ENCODE results near the gene CCDC27. TPM values are rescaled to one million over a fixed set of nuclear protein-coding genes. Genes with fewer than 3 reads are reported as not detected.
A peak's percentile ranks its signal among the peaks of the same experiment; 100 is the strongest.

The CCDC27 gene
- total RNA-seq, 1 donor from 2014 or later: not detected

DNA sequence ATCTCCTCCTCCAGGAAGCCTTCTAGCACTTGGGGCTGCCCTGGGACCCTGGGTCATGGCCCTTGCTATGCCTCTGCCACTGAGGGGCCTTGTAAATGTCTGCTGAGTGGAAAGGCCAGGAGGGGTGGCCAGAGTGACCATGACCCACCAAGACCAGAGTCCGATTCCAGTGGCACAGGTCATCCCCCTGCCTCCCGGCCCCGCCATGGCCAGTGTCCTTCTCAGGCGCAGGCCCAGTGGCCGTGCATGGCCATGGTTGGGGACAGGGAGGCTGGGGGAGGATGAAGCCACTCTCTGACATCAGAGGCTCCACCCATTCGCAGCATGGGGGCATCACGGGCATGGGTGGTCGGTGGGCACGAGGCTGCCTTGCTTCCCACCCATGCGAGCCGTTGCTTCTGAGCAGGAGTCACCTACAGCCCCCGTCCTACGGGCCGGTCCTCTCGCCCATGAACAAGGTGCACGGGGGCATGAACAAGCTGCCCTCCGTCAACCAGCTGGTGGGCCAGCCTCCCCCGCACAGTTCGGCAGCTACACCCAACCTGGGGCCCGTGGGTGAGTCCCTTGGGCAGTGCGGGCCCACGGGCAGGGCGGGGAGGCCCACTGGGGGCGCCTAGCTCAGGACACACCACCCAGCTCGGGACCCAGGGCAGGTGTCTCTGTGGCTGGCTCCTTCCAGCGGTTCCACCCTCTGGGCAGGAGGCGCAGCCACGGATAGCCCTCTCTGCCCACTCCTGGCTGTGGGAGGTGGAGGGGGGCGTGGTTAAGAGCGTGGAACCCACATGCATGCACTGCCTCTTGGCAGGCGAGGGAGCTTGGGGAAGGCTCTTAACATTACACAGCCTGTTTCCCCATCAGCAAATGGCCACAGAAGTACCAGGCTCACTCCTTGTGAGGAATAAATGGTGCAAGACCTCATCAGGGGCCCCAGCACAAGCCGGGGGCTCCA, 22.4 kb upstream of the CCDC27 start:
- no peak overlapping the region for H3K4me3 ChIP-seq (ENCODE audit: low read length in 3 of 3)
- peaks cover 24 to 47% (median 25%) of the 10 kb centered on the region in 3 donors for H3K27me3 ChIP-seq (ENCODE audit: control insufficient read depth in 3 of 3, insufficient read depth in 3 of 3, low read length in 3 of 3)
- H3K4me1 ChIP-seq (ENCODE audit: control insufficient read depth in 3 of 3, insufficient read depth in 3 of 3, low read length in 3 of 3): peaks cover 12 to 21% (median 19%) of the 10 kb centered on the region in 3 donors
- H3K27ac ChIP-seq (ENCODE audit: low read depth, low read length): no peak overlapping the region
- no peak overlapping the region for H3K9ac ChIP-seq (ENCODE audit: low read depth in 1 of 3, low read length in 3 of 3)
- H3K9me3 ChIP-seq (ENCODE audit: control insufficient read depth in 3 of 3, low read length in 3 of 3): no peaks in the 10 kb centered on the region
- peaks cover 0 to 3% (median under 1%) of the 10 kb centered on the region in 3 donors for H3K36me3 ChIP-seq (ENCODE audit: control insufficient read depth in 3 of 3, insufficient read depth in 3 of 3, low read length in 3 of 3)

DNA sequence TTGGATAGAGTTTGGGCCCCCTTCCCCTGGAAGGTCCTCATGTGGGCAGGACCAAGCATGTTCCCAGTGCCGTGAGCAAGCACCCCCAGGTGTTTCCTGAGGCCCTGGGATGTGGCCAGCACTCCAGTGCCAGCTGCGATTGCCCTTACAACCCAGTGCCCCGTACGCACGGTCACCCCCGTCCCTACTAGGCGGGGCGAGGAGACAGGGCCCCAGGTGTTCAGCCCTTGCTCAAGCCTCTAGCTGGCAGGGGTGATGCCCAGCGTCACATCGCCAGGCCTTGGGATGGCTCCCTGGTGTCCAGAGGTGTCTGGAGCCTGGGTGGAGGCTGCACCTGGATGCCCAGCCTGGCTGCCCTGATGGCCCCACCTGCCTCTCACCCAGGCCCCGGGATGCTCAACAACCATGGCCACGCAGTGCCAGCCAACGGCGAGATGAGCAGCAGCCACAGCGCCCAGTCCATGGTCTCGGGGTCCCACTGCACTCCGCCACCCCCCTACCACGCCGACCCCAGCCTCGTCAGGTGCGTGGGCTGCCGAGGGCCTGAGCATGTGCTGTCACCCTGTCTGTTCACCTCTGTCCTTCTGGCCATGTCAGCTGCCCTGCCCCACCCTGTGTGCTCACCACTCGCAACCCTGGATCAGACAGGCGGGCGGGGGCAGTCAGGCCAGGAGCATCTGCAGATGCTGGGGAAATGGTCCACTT, 21.6 kb upstream of the CCDC27 start:
- H3K36me3 ChIP-seq (ENCODE audit: control insufficient read depth in 3 of 3, insufficient read depth in 3 of 3, low read length in 3 of 3): peaks cover 1 to 3% (median 2%) of the 10 kb centered on the region in 3 donors
- H3K27ac ChIP-seq (ENCODE audit: low read depth, low read length): no peak overlapping the region
- H3K27me3 ChIP-seq (ENCODE audit: control insufficient read depth in 3 of 3, insufficient read depth in 3 of 3, low read length in 3 of 3): peaks cover 22 to 47% (median 25%) of the 10 kb centered on the region in 3 donors
- H3K4me3 ChIP-seq (ENCODE audit: low read length in 3 of 3): no peak overlapping the region
- peaks cover 16 to 26% (median 19%) of the 10 kb centered on the region in 3 donors for H3K4me1 ChIP-seq (ENCODE audit: control insufficient read depth in 3 of 3, insufficient read depth in 3 of 3, low read length in 3 of 3)
- H3K9ac ChIP-seq (ENCODE audit: low read depth in 1 of 3, low read length in 3 of 3): peak overlapping the region in 1 of 3 donors; percentile 16
- no peaks in the 10 kb centered on the region for H3K9me3 ChIP-seq (ENCODE audit: control insufficient read depth in 3 of 3, low read length in 3 of 3)

GRCh38 chr1:3731583-3732433, 20.4 kb upstream of the CCDC27 start:
- Histone ChIP-seq H3K9ac (ENCODE audit: low read depth in 1 of 3, low read length in 3 of 3) (peak overlapping the region in 1 of 3 donors; percentile 45), H3K27me3 (ENCODE audit: control insufficient read depth in 3 of 3, insufficient read depth in 3 of 3, low read length in 3 of 3) (peaks cover 20 to 41% (median 25%) of the 10 kb centered on the region in 3 donors), H3K4me3 (ENCODE audit: low read length in 3 of 3) (peak overlapping the region in 2 of 3 donors; percentile 20 to 35), H3K9me3 (ENCODE audit: control insufficient read depth in 3 of 3, low read length in 3 of 3) (no peaks in the 10 kb centered on the region), H3K36me3 (ENCODE audit: control insufficient read depth in 3 of 3, insufficient read depth in 3 of 3, low read length in 3 of 3) (peaks cover 8 to 10% (median 9%) of the 10 kb centered on the region in 3 donors), H3K27ac (ENCODE audit: low read depth, low read length) (no peak overlapping the region), H3K4me1 (ENCODE audit: control insufficient read depth in 3 of 3, insufficient read depth in 3 of 3, low read length in 3 of 3) (peaks cover 16 to 32% (median 19%) of the 10 kb centered on the region in 3 donors)

DNA sequence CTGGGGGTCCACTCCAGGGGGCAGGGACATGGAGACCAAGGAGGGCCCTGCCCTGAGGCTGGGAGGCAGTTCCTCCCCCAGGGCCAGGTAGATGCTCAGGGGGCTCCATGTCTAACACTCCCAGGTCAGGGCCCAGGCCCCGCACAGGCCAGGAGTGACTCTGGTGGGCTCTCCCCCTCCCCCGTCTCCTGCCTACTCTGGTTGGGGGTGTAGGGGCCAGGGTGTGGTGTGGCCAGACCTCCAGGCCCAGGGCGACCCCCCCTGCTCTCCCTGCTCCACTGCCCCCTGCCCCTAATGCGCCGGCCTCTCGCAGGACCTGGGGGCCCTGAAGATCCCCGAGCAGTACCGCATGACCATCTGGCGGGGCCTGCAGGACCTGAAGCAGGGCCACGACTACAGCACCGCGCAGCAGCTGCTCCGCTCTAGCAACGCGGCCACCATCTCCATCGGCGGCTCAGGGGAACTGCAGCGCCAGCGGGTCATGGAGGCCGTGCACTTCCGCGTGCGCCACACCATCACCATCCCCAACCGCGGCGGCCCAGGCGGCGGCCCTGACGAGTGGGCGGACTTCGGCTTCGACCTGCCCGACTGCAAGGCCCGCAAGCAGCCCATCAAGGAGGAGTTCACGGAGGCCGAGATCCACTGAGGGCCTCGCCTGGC, 19.7 kb upstream of the CCDC27 start:
- Histone ChIP-seq H3K36me3 (ENCODE audit: control insufficient read depth in 3 of 3, insufficient read depth in 3 of 3, low read length in 3 of 3) (peaks cover 12 to 16% (median 14%) of the 10 kb centered on the region in 3 donors), H3K4me1 (ENCODE audit: control insufficient read depth in 3 of 3, insufficient read depth in 3 of 3, low read length in 3 of 3) (peaks cover 16 to 32% (median 19%) of the 10 kb centered on the region in 3 donors), H3K9me3 (ENCODE audit: control insufficient read depth in 3 of 3, low read length in 3 of 3) (no peaks in the 10 kb centered on the region), H3K9ac (ENCODE audit: low read depth in 1 of 3, low read length in 3 of 3) (no peak overlapping the region), H3K4me3 (ENCODE audit: low read length in 3 of 3) (no peak overlapping the region), H3K27me3 (ENCODE audit: control insufficient read depth in 3 of 3, insufficient read depth in 3 of 3, low read length in 3 of 3) (peaks cover 14 to 34% (median 21%) of the 10 kb centered on the region in 3 donors), H3K27ac (ENCODE audit: low read depth, low read length) (no peak overlapping the region)

GRCh38 chr1:3733094-3733882, 19.0 kb upstream of the CCDC27 start:
- Histone ChIP-seq H3K9me3 (ENCODE audit: control insufficient read depth in 3 of 3, low read length in 3 of 3) (no peaks in the 10 kb centered on the region), H3K36me3 (ENCODE audit: control insufficient read depth in 3 of 3, insufficient read depth in 3 of 3, low read length in 3 of 3) (peaks cover 18 to 22% (median 21%) of the 10 kb centered on the region in 3 donors), H3K27me3 (ENCODE audit: control insufficient read depth in 3 of 3, insufficient read depth in 3 of 3, low read length in 3 of 3) (peaks cover 7 to 27% (median 16%) of the 10 kb centered on the region in 3 donors), H3K9ac (ENCODE audit: low read depth in 1 of 3, low read length in 3 of 3) (no peak overlapping the region), H3K4me1 (ENCODE audit: control insufficient read depth in 3 of 3, insufficient read depth in 3 of 3, low read length in 3 of 3) (peaks cover 16 to 32% (median 19%) of the 10 kb centered on the region in 3 donors), H3K4me3 (ENCODE audit: low read length in 3 of 3) (no peak overlapping the region), H3K27ac (ENCODE audit: low read depth, low read length) (no peak overlapping the region)

DNA sequence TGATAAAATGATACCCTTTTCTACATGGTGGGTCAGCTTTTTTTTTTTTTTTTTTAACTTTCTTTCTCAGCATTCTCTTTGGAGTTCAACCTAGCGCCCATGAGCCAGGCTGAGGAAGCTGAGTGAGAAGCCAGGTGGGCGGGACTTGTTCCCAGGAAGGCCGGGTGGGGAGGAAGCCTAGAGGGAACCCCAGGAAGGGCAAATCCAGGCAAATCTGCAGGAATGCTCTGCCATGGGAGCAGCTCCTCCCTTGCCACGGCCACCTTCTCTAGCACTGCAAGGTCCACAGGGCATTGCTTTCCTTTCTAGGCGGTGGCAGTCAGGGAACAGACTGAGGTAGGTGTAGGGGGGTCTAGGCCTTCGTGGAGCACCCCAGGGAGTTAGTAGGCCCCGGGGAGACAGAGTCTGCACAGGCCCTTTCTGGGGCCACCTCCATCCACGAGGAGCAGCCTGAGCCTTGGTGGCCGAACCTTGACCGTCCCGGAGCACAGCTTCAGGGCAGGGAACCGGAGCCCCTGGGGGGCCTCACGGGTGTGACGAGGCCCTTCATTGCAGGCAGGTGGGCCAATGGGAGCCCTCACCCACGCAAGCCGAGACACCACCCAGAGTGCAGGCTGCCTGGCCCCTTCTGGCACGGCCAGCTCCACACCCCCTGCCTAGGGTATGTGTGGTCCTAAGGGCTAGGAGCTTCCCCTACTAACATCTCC, 18.2 kb upstream of the CCDC27 start:
- Histone ChIP-seq H3K4me3 (ENCODE audit: low read length in 3 of 3) (no peak overlapping the region), H3K9me3 (ENCODE audit: control insufficient read depth in 3 of 3, low read length in 3 of 3) (no peaks in the 10 kb centered on the region), H3K27ac (ENCODE audit: low read depth, low read length) (no peak overlapping the region), H3K9ac (ENCODE audit: low read depth in 1 of 3, low read length in 3 of 3) (no peak overlapping the region), H3K4me1 (ENCODE audit: control insufficient read depth in 3 of 3, insufficient read depth in 3 of 3, low read length in 3 of 3) (peaks cover 16 to 32% (median 19%) of the 10 kb centered on the region in 3 donors), H3K36me3 (ENCODE audit: control insufficient read depth in 3 of 3, insufficient read depth in 3 of 3, low read length in 3 of 3) (peaks cover 26 to 29% (median 26%) of the 10 kb centered on the region in 3 donors), H3K27me3 (ENCODE audit: control insufficient read depth in 3 of 3, insufficient read depth in 3 of 3, low read length in 3 of 3) (peaks cover 5 to 19% (median 12%) of the 10 kb centered on the region in 3 donors)

GRCh38 chr1:3734602-3735001, 17.6 kb upstream of the CCDC27 start:
- Histone ChIP-seq H3K9me3 (ENCODE audit: control insufficient read depth in 3 of 3, low read length in 3 of 3) (no peaks in the 10 kb centered on the region), H3K4me3 (ENCODE audit: low read length in 3 of 3) (no peak overlapping the region), H3K27me3 (ENCODE audit: control insufficient read depth in 3 of 3, insufficient read depth in 3 of 3, low read length in 3 of 3) (peaks cover 4 to 13% (median 8%) of the 10 kb centered on the region in 3 donors), H3K9ac (ENCODE audit: low read depth in 1 of 3, low read length in 3 of 3) (no peak overlapping the region), H3K27ac (ENCODE audit: low read depth, low read length) (no peak overlapping the region), H3K36me3 (ENCODE audit: control insufficient read depth in 3 of 3, insufficient read depth in 3 of 3, low read length in 3 of 3) (peaks cover 27 to 31% (median 28%) of the 10 kb centered on the region in 3 donors), H3K4me1 (ENCODE audit: control insufficient read depth in 3 of 3, insufficient read depth in 3 of 3, low read length in 3 of 3) (peaks cover 16 to 32% (median 19%) of the 10 kb centered on the region in 3 donors)

DNA sequence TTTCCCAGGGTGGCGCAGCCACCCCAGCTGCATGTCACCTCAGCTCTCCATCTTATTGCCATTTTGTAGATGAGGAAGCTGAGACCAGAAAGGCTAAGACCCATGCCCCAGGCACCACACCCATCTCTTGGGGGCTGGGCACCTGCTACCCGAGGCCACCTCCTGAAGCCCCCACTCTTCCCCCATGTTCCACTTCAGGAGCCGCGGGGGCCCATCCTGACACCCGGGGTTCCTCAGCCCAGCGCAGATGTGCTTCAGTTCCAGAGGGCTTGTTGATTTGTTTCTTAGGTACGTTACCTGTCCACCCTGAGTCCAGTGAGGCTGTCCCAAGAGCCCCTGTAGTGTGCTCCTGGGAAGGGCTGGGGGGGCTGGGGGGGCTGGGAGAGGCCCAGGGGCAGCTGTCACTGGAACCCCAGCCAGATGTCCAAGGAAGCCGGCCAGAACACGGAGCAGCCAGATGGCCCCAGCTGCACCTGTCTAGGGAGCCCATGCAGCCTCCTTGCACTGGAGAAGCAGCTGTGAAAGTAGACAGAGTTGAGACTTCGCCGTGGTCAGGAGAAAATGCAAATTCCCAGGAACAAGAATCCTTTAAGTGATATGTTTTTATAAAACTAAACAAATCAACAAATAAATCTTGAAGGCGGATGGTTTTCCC, 17.1 kb upstream of the CCDC27 start:
- no peaks in the 10 kb centered on the region for H3K9me3 ChIP-seq (ENCODE audit: control insufficient read depth in 3 of 3, low read length in 3 of 3)
- peaks cover 16 to 32% (median 19%) of the 10 kb centered on the region in 3 donors for H3K4me1 ChIP-seq (ENCODE audit: control insufficient read depth in 3 of 3, insufficient read depth in 3 of 3, low read length in 3 of 3)
- peak overlapping the region in 1 of 3 donors; percentile 6 for H3K9ac ChIP-seq (ENCODE audit: low read depth in 1 of 3, low read length in 3 of 3)
- H3K27me3 ChIP-seq (ENCODE audit: control insufficient read depth in 3 of 3, insufficient read depth in 3 of 3, low read length in 3 of 3): peaks cover 0 to 8% (median 5%) of the 10 kb centered on the region in 3 donors
- H3K4me3 ChIP-seq (ENCODE audit: low read length in 3 of 3): no peak overlapping the region
- H3K27ac ChIP-seq (ENCODE audit: low read depth, low read length): no peak overlapping the region
- H3K36me3 ChIP-seq (ENCODE audit: control insufficient read depth in 3 of 3, insufficient read depth in 3 of 3, low read length in 3 of 3): peaks cover 31 to 36% (median 32%) of the 10 kb centered on the region in 3 donors

Data from skeletal muscle tissue (tissue), 4 donors.